Activated naive CD8-positive, alpha-beta T cell treated with anti-CD3 and anti-CD28 coated beads, Interleukin-2, amount 10 ng/mL, durations not matched to agents 7 days and 5 days (primary cell): ENCODE measurements around the gene DENND2A. TPM values are rescaled to one million over a fixed set of nuclear protein-coding genes. Genes with fewer than 3 reads are reported as not detected.

ENCODE experiments used
- ATAC-seq: fragments of 150-1000 bp; cut with Tn5 transposase; one replicate; pipeline ENCODE4 v1.10.0; 2021; ENCODE audit warnings: low read depth, moderate library complexity
- POLR2A ChIA-PET: fragments of 350-600 bp; sonication (Branson Sonifier 250); formaldehyde crosslinking; loops from one replicate; lab custom pipeline; 2021; ENCODE audit warnings: antibody characterized with exemption; lab: Charles Lee
- DNase-seq: peaks from one replicate; pipeline ENCODE4 v3.0.0; 2021
- H3K27ac Mint-ChIP-seq: one replicate; pipeline ENCODE4 v1.8.0; 2022; ENCODE audit warnings: mild to moderate bottlenecking, mixed read lengths
- H3K27me3 Mint-ChIP-seq: one replicate; pipeline ENCODE4 v1.8.0; 2022; ENCODE audit warnings: mild to moderate bottlenecking, moderate library complexity, mixed read lengths
- H3K36me3 Mint-ChIP-seq: one replicate; pipeline ENCODE4 v1.8.0; 2021; ENCODE audit warnings: mild to moderate bottlenecking, mixed read lengths
- H3K4me1 Mint-ChIP-seq: one replicate; pipeline ENCODE4 v1.8.0; 2021; ENCODE audit warnings: mixed read lengths
- H3K4me3 Mint-ChIP-seq: one replicate; pipeline ENCODE4 v1.8.0; 2022; ENCODE audit warnings: mild to moderate bottlenecking, moderate library complexity, mixed read lengths
- H3K9me3 Mint-ChIP-seq: one replicate; pipeline ENCODE4 v1.8.0; 2021; ENCODE audit warnings: mixed read lengths
- total RNA-seq, 2 experiments: library from RNA; stranded (reverse); gene quantifications; one replicate each; pipeline ENCODE4 v1.2.3, GENCODE V29; 2021

DENND2A gene
- total RNA-seq, 2 experiments from 2014 or later: not detected

DNA sequence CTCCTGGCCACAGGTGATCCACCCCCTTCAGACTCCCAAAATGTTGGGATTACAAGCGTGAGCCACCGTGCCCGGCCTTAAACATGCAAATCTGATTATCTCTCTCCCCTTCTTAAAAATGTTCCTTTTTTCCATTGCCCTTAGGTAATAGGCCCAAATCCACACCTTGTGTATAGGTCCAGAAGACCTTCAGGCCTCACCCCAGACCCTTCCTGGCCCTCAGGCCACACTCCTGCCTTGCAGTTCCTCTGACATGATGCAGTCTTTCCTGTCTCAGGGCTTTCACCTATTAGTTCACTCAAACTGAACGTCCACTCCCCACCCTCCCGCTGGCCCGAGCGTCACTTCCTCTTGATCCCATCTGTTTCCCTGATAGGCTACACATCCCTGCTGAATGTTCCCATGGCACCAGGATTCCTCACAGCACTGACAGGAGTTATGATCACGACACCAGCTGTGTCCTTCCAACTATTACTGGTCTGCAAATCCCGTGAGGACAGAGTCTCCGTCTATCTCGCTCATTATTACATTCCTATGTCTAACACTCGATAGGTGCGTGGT, 46.4 kb downstream of the DENND2A start:
- Mint-ChIP-seq H3K4me1 (peaks cover 8% of the 10 kb centered on the region), H3K27me3 (peaks cover 23% of the 10 kb centered on the region), H3K9me3 (no peaks in the 10 kb centered on the region), H3K27ac (no peak overlapping the region), H3K4me3 (no peak overlapping the region), H3K36me3 (no peaks in the 10 kb centered on the region)
- POLR2A ChIA-PET: no interaction called here
- ATAC-seq (no peak), DNase-seq (no peak)

DNA sequence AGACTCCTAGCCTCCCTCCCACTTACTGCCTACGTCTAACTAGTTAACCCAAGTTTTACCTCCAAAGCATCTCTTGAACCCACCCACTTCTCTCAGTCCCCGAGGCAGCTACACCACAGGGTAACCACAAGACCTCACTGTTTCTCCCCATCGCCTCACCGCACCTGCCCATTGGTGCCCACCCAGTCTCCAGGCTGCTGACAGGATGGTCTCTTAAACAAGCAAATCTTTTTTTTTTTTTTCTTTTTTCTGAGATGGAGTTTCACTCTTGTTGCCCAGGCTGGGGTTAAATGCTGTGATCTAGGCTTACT, 47.0 kb downstream of the DENND2A start:
- DNase-seq (no peak), ATAC-seq (no peak)
- POLR2A ChIA-PET: no interaction called here
- Mint-ChIP-seq H3K27ac (no peak overlapping the region), H3K4me1 (peaks cover 8% of the 10 kb centered on the region), H3K27me3 (peaks cover 22% of the 10 kb centered on the region), H3K9me3 (no peaks in the 10 kb centered on the region), H3K4me3 (peak overlapping the region; percentile 4), H3K36me3 (no peaks in the 10 kb centered on the region)

DNA sequence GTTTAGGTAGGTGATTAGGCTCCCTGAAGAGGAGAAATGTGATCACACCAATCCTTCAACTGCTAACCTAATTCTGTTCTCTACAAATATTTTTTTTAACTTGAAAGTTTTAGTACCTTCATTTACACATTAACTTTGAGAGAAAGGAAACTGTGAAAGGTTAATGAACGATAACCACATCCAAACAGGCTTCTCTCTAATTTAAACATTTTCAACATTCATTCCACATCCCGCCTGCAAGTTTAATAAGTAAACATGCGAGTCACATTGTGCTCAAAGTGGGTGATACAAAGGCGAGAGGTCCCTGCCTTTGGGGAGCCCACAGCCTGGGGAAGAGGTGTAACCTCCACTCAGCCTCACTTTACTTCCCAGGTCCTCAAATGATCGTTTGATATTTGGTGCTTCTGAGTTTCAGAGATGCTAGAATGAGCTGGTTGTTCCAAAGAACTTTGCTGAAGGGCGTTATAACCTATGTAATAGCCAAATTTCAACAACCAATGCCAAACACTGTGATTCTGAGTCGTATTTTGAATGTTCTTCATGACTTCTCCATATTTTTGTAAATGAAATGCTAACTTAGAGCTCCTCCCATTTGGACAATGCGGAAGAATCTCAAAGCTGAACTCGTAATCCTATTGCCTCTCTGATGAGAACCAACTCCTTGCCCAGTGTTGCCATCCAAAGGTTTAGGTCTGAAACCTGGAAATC, 47.5 kb downstream of the DENND2A start:
- no peak for DNase-seq
- H3K9me3 Mint-ChIP-seq: no peaks in the 10 kb centered on the region
- peaks cover 19% of the 10 kb centered on the region for H3K27me3 Mint-ChIP-seq
- POLR2A ChIA-PET: no interaction called here
- no peaks in the 10 kb centered on the region for H3K36me3 Mint-ChIP-seq
- ATAC-seq: no peak
- no peak overlapping the region for H3K27ac Mint-ChIP-seq
- no peak overlapping the region for H3K4me3 Mint-ChIP-seq
- H3K4me1 Mint-ChIP-seq: peaks cover 8% of the 10 kb centered on the region

DNA sequence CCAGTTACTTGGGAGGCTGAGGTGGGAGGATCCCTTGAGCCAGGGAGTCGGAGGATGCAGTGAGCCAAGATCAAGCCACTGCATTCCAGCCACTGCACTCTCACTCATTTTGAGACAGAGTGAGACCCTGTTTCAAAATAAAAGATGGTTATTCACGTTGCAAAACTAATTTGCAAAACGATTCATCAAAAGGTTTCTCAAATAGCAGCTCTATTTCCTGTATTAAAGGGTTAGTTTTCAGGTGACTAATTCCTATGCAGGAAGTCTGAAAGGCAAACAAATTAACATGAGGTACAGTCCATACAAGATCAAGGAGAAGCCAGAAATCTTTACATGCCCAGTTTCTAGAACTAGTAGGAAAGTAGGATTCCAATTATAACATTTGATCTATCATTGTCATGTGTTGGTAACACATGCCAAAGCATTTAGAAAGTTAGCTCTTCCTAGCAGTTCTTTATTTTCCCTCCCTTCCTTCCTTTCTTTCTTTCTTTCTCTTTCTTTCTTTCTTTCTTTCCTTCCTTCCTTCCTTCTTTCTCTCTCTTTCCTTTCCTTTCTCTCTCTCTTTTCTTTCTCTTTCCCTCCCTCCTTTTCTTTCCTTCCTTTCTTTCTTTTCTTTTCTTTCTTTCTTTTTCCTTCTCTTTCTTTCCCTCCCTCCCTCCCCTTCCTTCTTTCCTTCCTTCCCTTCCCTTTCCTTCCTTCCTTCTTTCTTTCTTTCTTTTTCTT, 49.3 kb downstream of the DENND2A start:
- Mint-ChIP-seq H3K36me3 (no peaks in the 10 kb centered on the region), H3K9me3 (no peaks in the 10 kb centered on the region), H3K4me3 (no peak overlapping the region), H3K27ac (no peak overlapping the region), H3K4me1 (peaks cover 8% of the 10 kb centered on the region), H3K27me3 (peaks cover 14% of the 10 kb centered on the region)
- ATAC-seq: no peak
- POLR2A ChIA-PET: no interaction called here
- no peak for DNase-seq

DNA sequence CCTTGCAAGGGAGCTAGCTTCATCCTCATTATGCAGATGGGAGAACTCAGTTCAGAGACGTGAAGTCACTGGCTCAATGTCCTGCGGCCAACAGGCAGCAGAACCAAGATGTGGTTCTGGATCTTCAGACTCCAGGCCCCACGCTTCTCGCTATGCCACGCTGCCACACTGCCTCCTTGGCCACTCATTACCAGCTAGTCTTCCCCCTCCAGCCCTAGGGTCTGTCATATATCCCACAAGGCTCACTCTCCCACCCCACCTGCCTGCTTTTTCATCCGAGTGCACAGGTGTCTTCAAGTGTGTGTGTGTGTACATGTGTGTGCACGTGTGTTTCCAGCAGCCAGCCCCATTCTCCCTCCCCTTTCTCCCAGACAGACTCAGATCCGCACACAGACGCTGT, 53.4 kb downstream of the DENND2A start:
- peaks cover 6% of the 10 kb centered on the region for H3K27me3 Mint-ChIP-seq
- no peaks in the 10 kb centered on the region for H3K9me3 Mint-ChIP-seq
- H3K4me3 Mint-ChIP-seq: no peak overlapping the region
- H3K27ac Mint-ChIP-seq: no peak overlapping the region
- POLR2A ChIA-PET: no interaction called here
- H3K36me3 Mint-ChIP-seq: no peaks in the 10 kb centered on the region
- DNase-seq (no peak), ATAC-seq (no peak)
- H3K4me1 Mint-ChIP-seq: no peaks in the 10 kb centered on the region

DNA sequence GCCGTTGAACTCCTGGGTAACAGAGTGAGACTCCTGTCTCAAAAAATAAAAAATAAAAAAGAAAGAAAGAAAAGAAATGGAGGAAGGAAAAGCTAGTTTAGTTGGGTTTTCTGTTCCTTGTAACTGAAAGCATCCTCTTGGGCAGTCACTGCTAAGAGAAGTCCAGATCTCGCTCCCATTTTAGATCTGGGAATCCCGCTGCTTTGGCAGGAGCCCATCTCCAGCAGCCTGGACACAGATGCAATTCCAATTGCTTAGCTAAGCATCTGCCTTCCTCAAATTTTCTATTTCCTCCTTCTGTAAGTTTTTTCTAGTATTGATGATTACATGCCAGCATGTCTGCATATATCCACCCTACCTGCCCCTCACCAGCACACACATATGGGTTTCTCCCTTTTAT, 54.1 kb downstream of the DENND2A start:
- Mint-ChIP-seq H3K4me3 (no peak overlapping the region), H3K27me3 (peaks cover 6% of the 10 kb centered on the region), H3K36me3 (no peaks in the 10 kb centered on the region), H3K9me3 (no peaks in the 10 kb centered on the region), H3K4me1 (no peaks in the 10 kb centered on the region), H3K27ac (no peak overlapping the region)
- DNase-seq (no peak), ATAC-seq (no peak)
- POLR2A ChIA-PET: no interaction called here

DNA sequence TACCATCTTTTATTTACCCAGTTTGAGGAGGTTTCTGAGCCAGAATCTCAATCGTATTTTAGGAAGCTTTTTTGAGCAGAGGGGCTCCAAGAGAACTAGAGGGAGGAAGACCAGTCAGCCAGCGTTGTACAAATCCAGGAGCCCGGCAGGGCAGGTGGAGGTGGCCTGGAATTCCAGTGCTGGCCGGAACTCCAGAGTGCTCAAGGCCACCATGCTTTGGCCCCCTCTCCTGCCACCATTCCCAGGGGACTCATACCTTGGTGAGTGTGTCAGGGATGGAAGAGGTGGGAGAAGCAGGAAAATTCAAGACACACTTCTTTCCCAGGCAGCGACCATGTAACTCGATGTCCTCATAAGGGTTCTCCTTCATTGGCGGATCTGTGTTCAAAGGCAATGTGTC, 55.3 kb downstream of the DENND2A start:
- no peaks in the 10 kb centered on the region for H3K9me3 Mint-ChIP-seq
- peaks cover 6% of the 10 kb centered on the region for H3K27me3 Mint-ChIP-seq
- no peaks in the 10 kb centered on the region for H3K36me3 Mint-ChIP-seq
- ATAC-seq (no peak), DNase-seq (no peak)
- H3K4me1 Mint-ChIP-seq: no peaks in the 10 kb centered on the region
- no peak overlapping the region for H3K27ac Mint-ChIP-seq
- POLR2A ChIA-PET: no interaction called here
- H3K4me3 Mint-ChIP-seq: no peak overlapping the region

DNA sequence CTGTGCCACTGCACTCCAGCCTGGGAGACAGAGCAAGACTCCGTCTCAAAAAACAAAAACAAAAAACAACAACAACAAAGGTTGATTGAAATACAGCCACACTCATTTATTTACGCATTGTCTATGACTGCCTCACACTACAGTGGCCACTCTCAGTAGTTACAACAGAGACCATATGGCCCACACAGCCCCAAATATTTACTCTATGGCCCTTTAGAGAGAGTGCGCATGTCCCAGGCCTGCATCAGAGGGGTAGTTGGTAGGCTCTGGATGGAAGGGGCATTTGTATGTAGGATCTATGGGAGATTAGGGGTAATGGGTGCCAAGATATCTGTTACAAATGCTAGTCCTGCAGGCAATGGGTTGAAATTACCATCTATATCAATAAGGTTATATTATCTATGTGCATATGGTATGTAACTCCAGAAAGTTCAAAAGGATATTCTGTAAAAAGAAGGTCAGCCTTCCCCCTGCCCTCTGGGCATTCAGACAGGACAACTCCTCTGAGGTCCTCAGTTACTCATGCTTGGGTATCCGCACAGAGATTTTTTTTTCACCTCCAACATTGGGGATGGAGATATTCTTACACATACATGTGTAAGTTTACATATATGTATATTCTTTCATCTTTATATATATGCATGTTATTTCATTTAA, 56.3 kb downstream of the DENND2A start:
- Mint-ChIP-seq H3K27ac (no peak overlapping the region), H3K27me3 (peaks cover 2% of the 10 kb centered on the region), H3K36me3 (no peaks in the 10 kb centered on the region), H3K4me3 (no peak overlapping the region), H3K9me3 (no peaks in the 10 kb centered on the region), H3K4me1 (no peaks in the 10 kb centered on the region)
- DNase-seq (no peak), ATAC-seq (no peak)
- POLR2A ChIA-PET: no interaction called here

DNA sequence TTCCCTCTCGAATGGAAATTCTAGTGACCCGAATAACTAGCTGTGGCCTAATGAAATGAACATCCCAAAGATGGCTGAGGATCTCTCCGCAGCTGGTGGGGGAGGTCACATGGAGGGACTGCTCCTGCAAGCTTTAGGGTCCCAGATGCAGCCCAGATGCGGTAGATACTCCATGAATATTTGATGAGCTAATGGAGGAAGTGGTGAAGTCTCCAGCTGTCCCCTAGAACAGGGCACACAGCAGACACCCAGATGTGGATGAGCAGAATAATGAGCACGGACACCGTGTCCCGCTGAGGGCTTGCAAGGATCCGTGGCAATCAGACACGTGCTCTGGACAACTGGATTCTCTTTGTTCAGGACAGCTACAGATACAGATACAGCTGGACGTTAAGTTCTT, 59.2 kb downstream of the DENND2A start:
- no peak for DNase-seq
- Mint-ChIP-seq H3K36me3 (no peaks in the 10 kb centered on the region), H3K4me1 (no peaks in the 10 kb centered on the region), H3K27ac (no peak overlapping the region), H3K4me3 (no peak overlapping the region), H3K27me3 (peaks cover 14% of the 10 kb centered on the region), H3K9me3 (no peaks in the 10 kb centered on the region)
- POLR2A ChIA-PET: interaction anchor here (0.7 kb wide), 1 partner anchor 74 kb away, joined by 4 read pairs; no protein-coding TSS in a partner anchor
- no peak for ATAC-seq

DNA sequence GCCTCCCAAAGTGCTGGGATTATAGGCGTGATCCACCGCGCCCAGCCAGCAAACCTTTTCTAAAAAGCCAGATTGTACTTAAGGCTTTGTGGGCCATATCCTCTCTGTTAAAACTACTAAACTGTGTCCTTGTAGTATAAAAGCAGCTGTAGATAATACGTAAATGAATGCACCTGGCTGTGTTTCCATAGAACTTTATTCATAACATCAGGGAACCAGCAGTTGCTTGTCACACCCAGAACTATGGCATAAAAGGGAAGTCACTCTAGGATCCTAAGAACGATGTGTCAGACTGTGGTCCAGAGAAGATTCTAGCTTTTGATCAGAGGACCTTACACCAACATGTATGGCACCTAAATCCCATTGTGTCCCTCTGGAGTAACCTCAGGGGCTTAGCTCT, 63.0 kb downstream of the DENND2A start:
- H3K27ac Mint-ChIP-seq: no peak overlapping the region
- POLR2A ChIA-PET: no interaction called here

DNA sequence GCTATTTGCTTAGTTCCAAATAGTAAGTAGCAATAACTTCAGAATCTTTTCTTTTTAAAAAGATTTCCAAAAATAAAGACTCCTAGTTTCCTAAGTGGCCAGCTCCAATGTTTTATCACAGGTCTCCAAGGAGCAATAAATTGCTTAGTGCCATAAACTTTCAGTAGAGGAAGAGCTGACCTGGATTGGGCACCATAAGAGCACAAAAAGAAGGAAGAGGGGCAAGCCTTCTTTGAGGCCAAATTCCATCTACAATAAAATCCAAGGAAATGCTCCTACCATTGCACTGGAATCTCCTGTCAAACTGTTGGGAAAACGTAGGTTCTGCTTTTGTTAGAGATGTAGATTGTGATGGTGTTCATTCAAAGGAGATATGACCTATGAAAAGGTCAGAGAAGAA, 64.0 kb downstream of the DENND2A start:
- POLR2A ChIA-PET: no interaction called here
- no peaks in the 10 kb centered on the region for H3K9me3 Mint-ChIP-seq
- no peak for DNase-seq
- no peaks in the 10 kb centered on the region for H3K36me3 Mint-ChIP-seq
- H3K27me3 Mint-ChIP-seq: peaks cover 21% of the 10 kb centered on the region
- no peaks in the 10 kb centered on the region for H3K4me1 Mint-ChIP-seq
- no peak for ATAC-seq
- no peak overlapping the region for H3K4me3 Mint-ChIP-seq
- no peak overlapping the region for H3K27ac Mint-ChIP-seq

More for the DNA sequence above, 63.0 kb downstream of the DENND2A start:
- DNase-seq (no peak), ATAC-seq (no peak)
- no peaks in the 10 kb centered on the region for H3K36me3 Mint-ChIP-seq
- H3K4me1 Mint-ChIP-seq: no peaks in the 10 kb centered on the region
- H3K4me3 Mint-ChIP-seq: no peak overlapping the region
- peaks cover 21% of the 10 kb centered on the region for H3K27me3 Mint-ChIP-seq
- no peaks in the 10 kb centered on the region for H3K9me3 Mint-ChIP-seq

DNA sequence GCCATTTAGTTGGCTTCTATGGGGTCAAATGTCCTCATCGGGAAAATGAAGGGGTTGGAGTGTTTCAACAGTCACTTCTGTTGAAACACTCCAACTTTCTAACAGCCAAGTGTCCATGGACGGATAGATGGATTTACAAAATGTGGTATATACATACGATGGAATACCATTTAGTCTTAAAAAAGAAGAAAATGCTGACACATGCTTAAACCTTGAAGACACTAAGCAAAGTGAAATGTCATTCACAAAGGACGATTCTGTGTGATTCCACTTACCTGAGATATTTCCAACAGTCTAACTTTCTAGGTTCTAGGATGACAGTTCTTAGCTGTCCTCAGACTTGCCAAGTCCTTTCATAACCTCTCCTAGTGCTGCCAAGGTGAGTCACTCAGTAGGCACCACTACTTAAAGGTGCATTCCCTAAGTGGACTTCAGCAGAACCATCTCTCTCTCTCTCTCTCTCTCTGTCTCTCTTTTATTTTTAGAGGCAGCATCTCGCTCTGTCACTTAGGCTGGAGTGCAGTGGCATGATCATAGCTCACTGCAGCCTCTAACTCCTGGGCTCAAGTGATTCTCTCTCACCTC, 69.0 kb downstream of the DENND2A start:
- POLR2A ChIA-PET: no interaction called here
- peaks cover 9% of the 10 kb centered on the region for H3K27me3 Mint-ChIP-seq
- DNase-seq (no peak), ATAC-seq (no peak)
- no peak overlapping the region for H3K27ac Mint-ChIP-seq
- no peak overlapping the region for H3K4me3 Mint-ChIP-seq
- H3K4me1 Mint-ChIP-seq: no peaks in the 10 kb centered on the region
- no peaks in the 10 kb centered on the region for H3K36me3 Mint-ChIP-seq
- no peaks in the 10 kb centered on the region for H3K9me3 Mint-ChIP-seq

DNA sequence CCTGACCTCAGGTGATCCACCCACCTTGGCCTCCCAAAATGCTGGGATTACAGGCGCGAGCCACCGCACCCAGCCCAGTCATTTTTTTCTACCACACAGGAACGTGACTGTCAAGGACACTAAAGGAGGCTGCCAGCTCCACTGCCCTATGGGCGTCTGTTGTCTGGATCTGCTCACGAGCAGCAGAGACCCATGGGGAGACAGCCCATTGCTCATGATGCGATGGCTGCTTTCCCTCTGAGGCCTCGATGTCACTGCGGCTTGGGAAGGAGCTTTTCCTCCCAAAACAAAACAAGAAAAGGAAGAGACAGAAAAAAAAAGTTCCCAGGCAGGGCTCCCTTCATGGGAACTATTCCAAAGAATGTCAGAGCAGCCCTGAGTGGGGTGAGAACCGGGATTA, 70.5 kb downstream of the DENND2A start:
- Mint-ChIP-seq H3K9me3 (no peaks in the 10 kb centered on the region), H3K27me3 (peaks cover 2% of the 10 kb centered on the region), H3K27ac (no peak overlapping the region), H3K4me1 (no peaks in the 10 kb centered on the region), H3K4me3 (no peak overlapping the region), H3K36me3 (no peaks in the 10 kb centered on the region)
- ATAC-seq (no peak), DNase-seq (no peak)
- POLR2A ChIA-PET: no interaction called here
